ENCODE data around the gene RBFOX1.

The RBFOX1 gene

GRCh38 chr16:7524419-7524818, 191.8 kb downstream of the RBFOX1 start:
- no peak for DNase-seq (ENCODE audit: low spot score)

GRCh38 chr16:7526736-7527135, 194.1 kb downstream of the RBFOX1 start:
- DNase-seq (ENCODE audit: low spot score), result no peak

GRCh38 chr16:7532534-7532933, 199.9 kb downstream of the RBFOX1 start:
- DNase-seq (ENCODE audit: low spot score), result no peak

GRCh38 chr16:7534749-7535148, 202.1 kb downstream of the RBFOX1 start:
- no peak for DNase-seq (ENCODE audit: low spot score)

- no peak for DNase-seq (ENCODE audit: low spot score)
These were observed 208.4 kb downstream of the RBFOX1 start for GRCh38 chr16:7541026-7541425.

GRCh38 chr16:7545251-7545650, 212.6 kb downstream of the RBFOX1 start:
- no peak for DNase-seq (ENCODE audit: low spot score)

GRCh38 chr16:7546948-7547347, 214.3 kb downstream of the RBFOX1 start:
- DNase-seq (ENCODE audit: low spot score), result no peak

- DNase-seq (ENCODE audit: low spot score), result no peak
These were observed 215.1 kb downstream of the RBFOX1 start for GRCh38 chr16:7547736-7548135.

GRCh38 chr16:7548796-7549318, 216.2 kb downstream of the RBFOX1 start:
- DNase-seq (ENCODE audit: low spot score), result no peak

- no peak for DNase-seq (ENCODE audit: low spot score)
These were observed 217.5 kb downstream of the RBFOX1 start for GRCh38 chr16:7550096-7550495.

GRCh38 chr16:7555459-7555858, 222.8 kb downstream of the RBFOX1 start:
- no peak for DNase-seq (ENCODE audit: low spot score)

GRCh38 chr16:7561908-7562405, 229.3 kb downstream of the RBFOX1 start:
- DNase-seq (ENCODE audit: low spot score), result no peak

GRCh38 chr16:7566360-7566759, 233.7 kb downstream of the RBFOX1 start:
- no peak for DNase-seq (ENCODE audit: low spot score)

GRCh38 chr16:7571366-7571765, 238.7 kb downstream of the RBFOX1 start:
- no peak for DNase-seq (ENCODE audit: low spot score)

- DNase-seq (ENCODE audit: low spot score), result no peak
These were observed 244.9 kb downstream of the RBFOX1 start for GRCh38 chr16:7577588-7577987.

- DNase-seq (ENCODE audit: low spot score), result no peak
These were observed 246.8 kb downstream of the RBFOX1 start for GRCh38 chr16:7579454-7579853.

GRCh38 chr16:7581175-7581574, 248.5 kb downstream of the RBFOX1 start:
- DNase-seq (ENCODE audit: low spot score), result no peak

- DNase-seq (ENCODE audit: low spot score), result no peak
These were observed 250.8 kb downstream of the RBFOX1 start for GRCh38 chr16:7583396-7583795.

GRCh38 chr16:7584561-7584960, 251.9 kb downstream of the RBFOX1 start:
- no peak for DNase-seq (ENCODE audit: low spot score)

- DNase-seq (ENCODE audit: low spot score), result no peak
These were observed 253.1 kb downstream of the RBFOX1 start for GRCh38 chr16:7585705-7586104.

GRCh38 chr16:7590934-7591333, 258.3 kb downstream of the RBFOX1 start:
- DNase-seq (ENCODE audit: low spot score), result no peak

- no peak for DNase-seq (ENCODE audit: low spot score)
These were observed 263.7 kb downstream of the RBFOX1 start for GRCh38 chr16:7596308-7596707.

GRCh38 chr16:7597677-7598076, 265.0 kb downstream of the RBFOX1 start:
- no peak for DNase-seq (ENCODE audit: low spot score)

- no peak for DNase-seq (ENCODE audit: low spot score)
These were observed 268.5 kb downstream of the RBFOX1 start for GRCh38 chr16:7601100-7601499.

Data from AG20443 (cell line).